HL-60 (cell line): Measurements from ENCODE around the gene TMEM59.

Source experiments
- GABPA ChIP-seq: IDR thresholded peaks from 2 replicates; pipeline ENCODE4 v1.6.1; 2012; ENCODE audit warnings: low read depth
- POLR2AphosphoS5 ChIP-seq: IDR thresholded peaks from 2 replicates; pipeline ENCODE4 v1.6.1; 2012; ENCODE audit warnings: low read depth
- SPI1 ChIP-seq: IDR thresholded peaks from 2 replicates; pipeline ENCODE4 v1.6.1; 2012; ENCODE audit warnings: low read depth, mild to moderate bottlenecking, borderline replicate concordance
- TF ChIP-seq, protein P1 (sequence below): IDR thresholded peaks from one replicate; pipeline ENCODE4 v1.5.1; 2011; ENCODE audit warnings: low read length, control low read depth, inconsistent platforms; ENCODE audit not compliant: insufficient read depth
- TF ChIP-seq, protein P2 (sequence below): IDR thresholded peaks from 2 replicates; pipeline ENCODE4 v1.6.1; 2012; ENCODE audit warnings: low read depth; ENCODE audit not compliant: insufficient replicate concordance

DNA sequence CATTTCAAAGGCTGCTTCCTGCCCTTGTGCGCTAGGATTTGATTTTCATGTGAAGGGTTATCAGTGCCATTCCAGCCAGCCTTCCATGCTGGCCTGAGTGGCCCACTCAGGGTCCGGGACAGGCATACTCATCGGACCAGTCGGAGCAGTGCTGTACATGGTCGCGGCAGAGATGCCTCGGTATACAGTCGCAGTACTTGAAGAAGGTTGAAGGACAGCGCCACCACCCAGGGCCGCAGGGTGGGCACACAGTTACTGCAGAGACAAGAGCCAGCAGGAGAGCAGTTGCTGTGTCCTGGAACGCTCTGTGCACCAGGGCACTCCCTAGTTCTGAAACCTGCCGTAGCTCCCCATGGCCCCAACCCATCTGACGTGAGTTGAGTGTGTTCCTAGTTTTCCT, 44.1 kb downstream of the TMEM59 start:
- TF ChIP-seq, protein P1, sequence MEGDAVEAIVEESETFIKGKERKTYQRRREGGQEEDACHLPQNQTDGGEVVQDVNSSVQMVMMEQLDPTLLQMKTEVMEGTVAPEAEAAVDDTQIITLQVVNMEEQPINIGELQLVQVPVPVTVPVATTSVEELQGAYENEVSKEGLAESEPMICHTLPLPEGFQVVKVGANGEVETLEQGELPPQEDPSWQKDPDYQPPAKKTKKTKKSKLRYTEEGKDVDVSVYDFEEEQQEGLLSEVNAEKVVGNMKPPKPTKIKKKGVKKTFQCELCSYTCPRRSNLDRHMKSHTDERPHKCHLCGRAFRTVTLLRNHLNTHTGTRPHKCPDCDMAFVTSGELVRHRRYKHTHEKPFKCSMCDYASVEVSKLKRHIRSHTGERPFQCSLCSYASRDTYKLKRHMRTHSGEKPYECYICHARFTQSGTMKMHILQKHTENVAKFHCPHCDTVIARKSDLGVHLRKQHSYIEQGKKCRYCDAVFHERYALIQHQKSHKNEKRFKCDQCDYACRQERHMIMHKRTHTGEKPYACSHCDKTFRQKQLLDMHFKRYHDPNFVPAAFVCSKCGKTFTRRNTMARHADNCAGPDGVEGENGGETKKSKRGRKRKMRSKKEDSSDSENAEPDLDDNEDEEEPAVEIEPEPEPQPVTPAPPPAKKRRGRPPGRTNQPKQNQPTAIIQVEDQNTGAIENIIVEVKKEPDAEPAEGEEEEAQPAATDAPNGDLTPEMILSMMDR = no peak
- TF ChIP-seq GABPA (no peak), POLR2AphosphoS5 (no peak), SPI1 (no peak)
- TF ChIP-seq, protein P2, sequence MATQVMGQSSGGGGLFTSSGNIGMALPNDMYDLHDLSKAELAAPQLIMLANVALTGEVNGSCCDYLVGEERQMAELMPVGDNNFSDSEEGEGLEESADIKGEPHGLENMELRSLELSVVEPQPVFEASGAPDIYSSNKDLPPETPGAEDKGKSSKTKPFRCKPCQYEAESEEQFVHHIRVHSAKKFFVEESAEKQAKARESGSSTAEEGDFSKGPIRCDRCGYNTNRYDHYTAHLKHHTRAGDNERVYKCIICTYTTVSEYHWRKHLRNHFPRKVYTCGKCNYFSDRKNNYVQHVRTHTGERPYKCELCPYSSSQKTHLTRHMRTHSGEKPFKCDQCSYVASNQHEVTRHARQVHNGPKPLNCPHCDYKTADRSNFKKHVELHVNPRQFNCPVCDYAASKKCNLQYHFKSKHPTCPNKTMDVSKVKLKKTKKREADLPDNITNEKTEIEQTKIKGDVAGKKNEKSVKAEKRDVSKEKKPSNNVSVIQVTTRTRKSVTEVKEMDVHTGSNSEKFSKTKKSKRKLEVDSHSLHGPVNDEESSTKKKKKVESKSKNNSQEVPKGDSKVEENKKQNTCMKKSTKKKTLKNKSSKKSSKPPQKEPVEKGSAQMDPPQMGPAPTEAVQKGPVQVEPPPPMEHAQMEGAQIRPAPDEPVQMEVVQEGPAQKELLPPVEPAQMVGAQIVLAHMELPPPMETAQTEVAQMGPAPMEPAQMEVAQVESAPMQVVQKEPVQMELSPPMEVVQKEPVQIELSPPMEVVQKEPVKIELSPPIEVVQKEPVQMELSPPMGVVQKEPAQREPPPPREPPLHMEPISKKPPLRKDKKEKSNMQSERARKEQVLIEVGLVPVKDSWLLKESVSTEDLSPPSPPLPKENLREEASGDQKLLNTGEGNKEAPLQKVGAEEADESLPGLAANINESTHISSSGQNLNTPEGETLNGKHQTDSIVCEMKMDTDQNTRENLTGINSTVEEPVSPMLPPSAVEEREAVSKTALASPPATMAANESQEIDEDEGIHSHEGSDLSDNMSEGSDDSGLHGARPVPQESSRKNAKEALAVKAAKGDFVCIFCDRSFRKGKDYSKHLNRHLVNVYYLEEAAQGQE = no peak
